K562 (cell line): ENCODE measurements around the gene DAP. TPM values are rescaled to one million over a fixed set of nuclear protein-coding genes. Genes with fewer than 3 reads are reported as not detected.

Experiments
- ATAC-seq: fragments of 200-7000 bp; cut with Tn5 transposase; 3 replicates; pipeline ENCODE4 v1.9.1; 2020; ENCODE audit warnings: moderate library complexity
- BruUV-seq: library from RNA; stranded (reverse); fragments of 400-500 nt; replicated peaks from 2 replicates; lab custom pipeline; 2021; lab: Mats Ljungman, UMichigan
- CTCF ChIA-PET: fragments of 300-600 bp; formaldehyde crosslinking; extraction: SDS; loops from one replicate; lab custom pipeline; 2021; ENCODE audit warnings: low intra/inter-chr PET ratio; lab: Yijun Ruan, JAX
- POLR2A ChIA-PET: fragments of 300-600, 350-650 bp; sonication (Branson Sonifier 250); formaldehyde crosslinking; extraction: SDS; loops from one replicate; lab custom pipeline; 2021; ENCODE audit warnings: antibody characterized with exemption, inconsistent platforms; lab: Yijun Ruan, JAX
- DNase-seq, 4 experiments: peaks; one replicate each; pipeline versions ENCODE4 v3.0.0 to v3.0.0-alpha.2; 2011 to 2018; ENCODE audit warnings: low spot score in 3 of 4, mixed read lengths in 3 of 4; ENCODE audit errors: extremely low read depth in 1 of 4
- FAIRE-seq: peaks from 2 replicates; lab custom pipeline; 2011; peaks lifted over from hg19 to GRCh38; lab: Jason Lieb, UNC
- H2AFZ ChIP-seq: 2 replicates; pipeline ENCODE4 v1.6.0; 2011; ENCODE audit warnings: low read depth, low read length, control low read depth, inconsistent platforms
- H3K27ac ChIP-seq: fragments of 200-600 bp; 3 replicates; pipeline ENCODE4 v1.8.0; 2011; ENCODE audit warnings: low read depth, mild to moderate bottlenecking, control low read depth, inconsistent platforms, low read length, moderate library complexity, mixed read lengths; ENCODE audit errors: extremely low read depth
- H3K27me3 ChIP-seq, 2 experiments: fragments of 300-600 bp in 1 of 2; 2 replicates in 1 of 2; 3 replicates in 1 of 2; pipeline versions ENCODE4 v1.6.0 to v1.8.0; 2011; ENCODE audit warnings: inconsistent platforms in 2 of 2, low read length in 2 of 2, mild to moderate bottlenecking in 1 of 2, mixed read lengths in 1 of 2, moderate library complexity in 1 of 2; ENCODE audit not compliant: control insufficient read depth in 2 of 2, insufficient read depth in 2 of 2
- H3K36me3 ChIP-seq: fragments of 300-600 bp; 3 replicates; pipeline ENCODE4 v1.8.0; 2011; ENCODE audit warnings: mild to moderate bottlenecking, low read length, inconsistent platforms; ENCODE audit not compliant: control insufficient read depth, insufficient read depth
- H3K4me1 ChIP-seq, 2 experiments: fragments of 200-600 bp in 1 of 2; replicated peaks in 1 of 2; 2 replicates in 1 of 2; 3 replicates in 1 of 2; pipeline versions ENCODE4 v1.5.1 to v1.8.0; 2011; ENCODE audit warnings: inconsistent platforms in 2 of 2, low read length in 2 of 2, mild to moderate bottlenecking in 1 of 2, mixed read lengths in 1 of 2, moderate library complexity in 1 of 2; ENCODE audit not compliant: control insufficient read depth in 2 of 2, insufficient read depth in 2 of 2
- H3K4me2 ChIP-seq: 2 replicates; pipeline ENCODE4 v1.6.1; 2011; ENCODE audit warnings: low read length, control low read depth, inconsistent platforms, mixed read lengths; ENCODE audit not compliant: insufficient read depth
- H3K4me3 ChIP-seq: fragments of 200-600 bp; sonication (generic), shearing (Covaris generic); 2 replicates; pipeline ENCODE4 v1.5.1; 2016; ENCODE audit warnings: control low read depth, inconsistent platforms
- H3K79me2 ChIP-seq: fragments of 200-600 bp; 3 replicates; pipeline ENCODE4 v1.8.0; 2011; ENCODE audit warnings: low read length, inconsistent platforms; ENCODE audit not compliant: control insufficient read depth, insufficient read depth
- H3K9ac ChIP-seq, 2 experiments: 2 replicates each; pipeline versions ENCODE4 v1.6.0 to v1.6.1; 2011; ENCODE audit warnings: low read depth in 2 of 2, low read length in 2 of 2, control low read depth in 1 of 2, inconsistent platforms in 1 of 2, mild to moderate bottlenecking in 1 of 2, mixed read lengths in 1 of 2; ENCODE audit not compliant: insufficient read depth in 1 of 2
- H3K9me1 ChIP-seq: one replicate; pipeline ENCODE4 v1.6.0; 2011; ENCODE audit warnings: inconsistent platforms, mild to moderate bottlenecking, low read length, moderate library complexity; ENCODE audit not compliant: control insufficient read depth, insufficient read depth
- H3K9me3 ChIP-seq: replicated peaks from 2 replicates; pipeline ENCODE4 v1.5.1; 2011; ENCODE audit warnings: low read depth, low read length, inconsistent platforms; ENCODE audit not compliant: control insufficient read depth, insufficient read depth
- H4K20me1 ChIP-seq: replicated peaks from 2 replicates; pipeline ENCODE4 v1.6.1; 2011; ENCODE audit warnings: low read length, inconsistent platforms, mixed read lengths; ENCODE audit not compliant: control insufficient read depth, insufficient read depth
- ATF3 ChIP-seq, 2 experiments: fragments of 450-650 bp in 1 of 2; sonication (generic) in 1 of 2; formaldehyde crosslinking in 1 of 2; IDR thresholded peaks in 1 of 2; conservative IDR thresholded peaks in 1 of 2; 2 replicates each; pipeline versions ENCODE4 v1.6.1 to v1.8.1; 2016 to 2023; ENCODE audit warnings: mild to moderate bottlenecking in 2 of 2, moderate library complexity in 2 of 2, inconsistent platforms in 1 of 2, missing genetic modification reagents in 1 of 2
- CEBPB ChIP-seq: fragments of 450-650 bp; IDR thresholded peaks from 2 replicates; pipeline ENCODE4 v1.6.1; 2016; ENCODE audit warnings: missing genetic modification characterization, missing compliant biosample characterization
- CEBPG ChIP-seq, 3 experiments: fragments of 200-800 bp in 1 of 3; sonication (Bioruptor generic) in 1 of 3; sonication (generic) in 1 of 3; formaldehyde crosslinking in 1 of 3; IDR thresholded peaks in 2 of 3; conservative IDR thresholded peaks in 1 of 3; 2 replicates each; pipeline versions ENCODE4 v1.6.1 to v1.8.0; 2016 to 2022; ENCODE audit warnings: missing compliant biosample characterization in 2 of 3, missing genetic modification characterization in 2 of 3, mild to moderate bottlenecking in 1 of 3, missing genetic modification reagents in 1 of 3
- GTF2B ChIP-seq: IDR thresholded peaks from 2 replicates; pipeline ENCODE4 v1.6.1; 2011; ENCODE audit not compliant: insufficient read length; ENCODE audit errors: extremely low read depth
- WGBS: fragments of 100-300 bp; shearing (Covaris generic); methylation state at CpG from one replicate; pipeline ENCODE4 v1.1.6; 2016; ENCODE audit warnings: low coverage, mixed read lengths; ENCODE audit not compliant: insufficient coverage; ENCODE audit errors: missing lambda C conversion rate; 5-methylcytosine and 5-hydroxymethylcytosine counted together
- in situ Hi-C: fragments of 300-500 bp; cut with MboI; formaldehyde crosslinking; loops from 4 replicates; pipeline ENCODE4 v1.15.0; 2018; ENCODE audit warnings: inconsistent platforms, mixed read lengths
- intact Hi-C: fragments of 100-400 bp; cut with micrococcal nuclease; formaldehyde crosslinking; loops from 2 replicates; pipeline ENCODE4 v1.14.2; 2022
- polyA plus RNA-seq, 8 experiments: library from polyadenylated mRNA; depleted of rRNA in 4 of 8; stranded (reverse) in 5 of 8; unstranded in 3 of 8; fragments of >200 nt; fragmentation: Nextera tagmentation in 2 of 8; fragmentation: Illumina TruSeq in 1 of 8; extraction: Ambion mirVana in 2 of 8; extraction: Trizol in 1 of 8; gene quantifications; 2 replicates each; pipeline versions ENCODE4 v1.2.1 to v1.2.3, GENCODE V29; 2011 to 2014; ENCODE audit warnings: inconsistent platforms in 1 of 8, missing spikeins in 1 of 8
- total RNA-seq, 7 experiments: library from RNA; depleted of rRNA in 6 of 7; stranded (reverse); fragments of >200 nt in 6 of 7; fragmentation: Illumina TruSeq in 2 of 7; extraction: Trizol in 2 of 7; gene quantifications; 2 replicates each; pipeline versions ENCODE4 v1.2.1 to v1.2.3, GENCODE V29; 2011 to 2021; ENCODE audit warnings: low replicate concordance in 1 of 7

DAP gene
- total and polyA plus RNA-seq, 9 of the 15 experiments (the other 6 are each of a cell fraction or from before 2014, with no cell fraction given) = 14.1 to 151 (median 34.5) TPM

DNA sequence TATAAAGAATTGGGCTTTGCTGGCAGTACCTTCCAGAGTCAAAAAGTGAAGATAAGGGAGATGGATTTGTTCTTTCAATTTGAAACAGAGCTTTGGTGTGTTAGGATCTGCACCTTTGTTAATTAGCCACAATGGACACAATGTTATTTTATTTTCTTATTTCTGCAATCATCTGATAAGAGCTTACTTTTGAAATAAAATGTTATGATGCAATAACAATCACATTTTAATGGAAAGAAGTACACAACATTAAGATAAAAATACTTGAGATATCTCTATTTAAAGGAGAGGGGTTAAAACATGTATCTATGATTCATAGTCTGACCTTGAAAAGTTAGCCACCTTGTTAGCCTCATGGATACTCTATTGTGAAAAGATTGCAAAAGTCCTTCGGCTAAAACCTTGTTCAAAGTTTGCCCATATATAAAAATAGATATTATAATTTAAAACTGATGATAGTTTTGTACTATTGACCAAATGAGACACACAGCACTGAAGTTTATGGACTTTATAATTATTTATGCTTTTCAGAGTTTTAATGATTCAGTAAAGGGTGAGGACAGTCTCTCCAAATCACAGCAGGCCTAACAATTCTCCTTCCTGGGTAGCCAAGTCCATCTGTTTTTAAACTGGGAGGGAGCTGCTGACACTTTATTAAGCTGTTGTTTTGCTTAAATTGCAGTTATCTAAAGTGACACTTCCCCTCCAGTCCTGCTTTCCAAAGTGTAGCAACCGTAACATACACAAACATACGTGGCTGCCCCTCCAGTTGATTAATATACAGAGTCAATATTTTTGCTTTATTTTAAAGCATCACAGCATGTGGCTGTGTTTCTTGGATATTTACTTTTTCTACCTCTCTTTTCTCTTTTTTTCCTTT, 47.6 kb upstream of the DAP start:
- Histone ChIP-seq H3K4me1 (no peaks in the 10 kb centered on the region), H3K4me3 (no peak overlapping the region), H3K27ac (no peak overlapping the region), H2AFZ (no peak overlapping the region), H3K4me2 (no peak overlapping the region), H3K9me3 (no peaks in the 10 kb centered on the region), H3K9ac (no peak overlapping the region), H3K36me3 (no peaks in the 10 kb centered on the region), H3K9me1 (no peaks in the 10 kb centered on the region), H3K79me2 (no peaks in the 10 kb centered on the region), H3K27me3 (peaks cover 8% of the 10 kb centered on the region in 2 experiments; a peak in 4 of 5 replicates), H4K20me1 (no peaks in the 10 kb centered on the region)
- ATAC-seq (no peak), DNase-seq (no peak), FAIRE-seq (no peak)
- in situ Hi-C loops (no loop called here), intact Hi-C loops (no loop called here)
- POLR2A ChIA-PET = interaction anchor here (1.5 to 3.0 kb wide), 2 partner anchors 9 to 11 kb away, joined by 3 to 7 read pairs; no protein-coding TSS in a partner anchor
- peak; percentile 66 for TF ChIP-seq CEBPB (tag)
- peak; percentile 37 for TF ChIP-seq ATF3 (IDR thresholded peaks at IDR 0.05)
- no peak for TF ChIP-seq ATF3 (CRISPR knock-in tag; conservative IDR thresholded peaks at IDR 0.05)
- no peak for TF ChIP-seq GTF2B
- no peak for TF ChIP-seq CEBPG (CRISPR knock-in tag; IDR thresholded peaks at IDR 0.05)
- peak; percentile 52 to 88 for TF ChIP-seq CEBPG (tag; conservative IDR thresholded peaks at IDR 0.05 in 1 of 2, IDR thresholded peaks at IDR 0.05 in 1 of 2)
- BruUV-seq = no TSS peak
- 0% methylated on average over 3 of the region's 3 CpGs for WGBS
- CTCF ChIA-PET = no interaction called here
